ENCODE data around the gene CWF19L2.

The CWF19L2 gene

DNA sequence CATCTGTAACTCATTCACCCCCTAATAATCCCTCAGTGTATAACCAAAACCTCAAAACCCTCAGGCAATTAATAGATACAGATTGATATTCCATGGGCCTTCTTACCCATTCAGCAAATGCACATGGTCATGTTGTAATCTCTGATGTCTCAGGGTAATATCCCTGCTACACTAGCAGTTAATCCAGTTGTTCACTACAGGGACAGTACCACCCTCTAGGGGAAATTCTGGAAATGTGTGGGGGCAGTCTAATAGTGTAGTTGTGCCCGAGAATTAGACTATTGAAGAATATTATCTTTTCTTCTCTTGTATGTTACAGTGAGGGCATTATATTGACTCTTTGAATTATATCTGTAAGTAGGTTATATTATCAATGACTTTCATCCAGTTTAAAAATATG is 175.4 kb downstream of the CWF19L2 start:
- no peak for DNase-seq

Measured in activated CD4-positive, CD25-positive, alpha-beta regulatory T cell (primary cell).